ENCODE results near the gene H2BK1. TPM values are rescaled to one million over a fixed set of nuclear protein-coding genes. Genes with fewer than 3 reads are reported as not detected.
A peak's percentile ranks its signal among the peaks of the same experiment; 100 is the strongest.

Gene H2BK1
- total RNA-seq, 1 donor from 2014 or later = not detected

DNA sequence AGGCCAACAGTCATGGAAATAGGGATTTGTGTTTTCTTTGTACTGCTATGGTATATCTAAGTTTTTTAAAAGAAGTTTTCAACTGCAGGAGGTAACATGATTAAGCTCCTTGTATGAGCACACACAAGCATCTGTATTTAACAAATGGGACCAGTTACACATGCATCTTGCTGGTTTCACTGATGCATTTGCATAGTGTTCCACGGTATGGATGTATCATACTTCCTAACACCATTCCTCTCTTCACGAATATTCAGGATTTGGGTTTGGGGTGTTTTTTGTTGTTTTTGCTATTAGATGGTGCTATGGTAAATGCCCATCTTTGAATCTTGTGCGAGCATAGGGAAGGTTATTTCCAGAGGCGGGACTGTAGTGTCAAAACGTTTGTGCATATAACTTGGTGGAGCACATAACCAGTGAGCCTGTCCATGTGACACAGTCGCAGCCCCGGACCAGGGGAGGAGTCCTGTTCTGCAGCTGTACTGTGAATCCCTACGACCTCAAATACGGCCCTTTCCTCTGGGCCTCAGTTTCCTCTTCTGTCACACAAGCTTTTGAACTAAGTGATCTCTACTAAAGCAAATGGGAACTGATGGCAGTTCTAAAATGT, 1.9 kb downstream of the H2BK1 start:
- intact Hi-C loops (cut with DNase I) = loop anchor here (5.0 kb wide), 1 partner anchor 1484 kb away; no protein-coding TSS in a partner anchor
- DNase-seq (ENCODE audit: low spot score) (no peak), ATAC-seq (no peak)

DNA sequence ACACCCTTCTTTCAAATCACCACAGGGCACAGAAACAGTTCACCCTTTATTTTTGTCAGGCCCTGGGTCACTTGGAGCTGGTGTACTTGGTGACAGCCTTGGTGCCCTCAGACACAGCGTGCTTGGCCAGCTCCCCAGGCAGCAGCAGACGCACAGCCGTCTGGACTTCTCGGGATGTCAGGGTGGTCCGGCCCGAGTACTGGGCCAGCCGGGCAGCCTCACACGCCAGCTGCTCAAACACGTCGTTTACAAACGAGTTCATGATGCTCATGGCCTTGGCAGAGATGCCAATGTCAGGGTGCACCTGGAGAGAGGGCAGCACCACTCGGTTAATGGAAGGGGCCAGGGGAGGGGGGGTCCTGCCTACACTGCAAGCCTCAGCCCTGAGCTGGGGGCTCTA, 2.5 kb downstream of the H2BK1 start:
- no peak for ATAC-seq
- no peak for DNase-seq (ENCODE audit: low spot score)
- intact Hi-C loops (cut with DNase I) = loop anchor here (5.0 kb wide), 1 partner anchor 1484 kb away; no protein-coding TSS in a partner anchor

DNA sequence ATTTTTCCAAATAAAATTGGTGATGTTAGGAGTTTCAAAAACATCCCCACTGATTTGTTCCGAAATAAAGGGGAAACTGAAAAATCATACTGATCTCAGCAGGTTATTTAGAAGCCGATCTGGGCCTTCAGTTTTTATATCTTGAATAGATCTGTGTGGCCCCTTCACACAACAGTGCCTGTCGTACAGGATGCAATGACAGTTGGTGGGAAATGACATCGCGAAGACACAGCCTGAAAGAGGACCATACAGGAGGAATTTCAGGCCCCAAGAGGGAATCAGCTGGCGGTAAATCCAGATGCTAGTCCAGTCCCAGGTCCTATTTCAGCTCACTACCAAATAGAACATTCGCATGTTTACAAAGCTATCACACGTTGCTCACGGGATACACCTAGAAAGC, 3.0 kb downstream of the H2BK1 start:
- ATAC-seq (no peak), DNase-seq (ENCODE audit: low spot score) (no peak)
- intact Hi-C loops (cut with DNase I) = loop anchor here (5.0 kb wide), 1 partner anchor 1485 kb away; no protein-coding TSS in a partner anchor

DNA sequence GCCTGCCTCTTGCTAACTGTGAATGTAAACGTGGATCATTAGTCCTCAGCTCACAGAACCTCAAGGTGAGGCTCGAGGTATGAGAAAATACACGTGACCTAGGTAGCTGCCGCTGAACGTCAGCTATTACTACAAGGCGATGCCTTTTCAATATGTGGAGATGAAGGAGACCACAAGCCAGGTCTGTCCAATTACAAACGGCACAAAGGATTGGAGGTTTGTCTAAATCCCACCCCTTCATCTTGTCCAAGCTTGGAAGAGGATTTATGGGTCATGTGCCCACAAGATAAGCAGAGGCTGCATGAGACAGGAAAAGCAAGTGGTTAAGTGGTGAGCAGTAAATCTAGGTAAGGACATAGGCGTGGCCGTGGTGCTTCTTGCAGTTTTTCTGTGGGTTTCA, 3.4 kb downstream of the H2BK1 start:
- intact Hi-C loops (cut with DNase I) = loop anchor here (5.0 kb wide), 1 partner anchor 1485 kb away; no protein-coding TSS in a partner anchor
- DNase-seq (ENCODE audit: low spot score) (no peak), ATAC-seq (no peak)

DNA sequence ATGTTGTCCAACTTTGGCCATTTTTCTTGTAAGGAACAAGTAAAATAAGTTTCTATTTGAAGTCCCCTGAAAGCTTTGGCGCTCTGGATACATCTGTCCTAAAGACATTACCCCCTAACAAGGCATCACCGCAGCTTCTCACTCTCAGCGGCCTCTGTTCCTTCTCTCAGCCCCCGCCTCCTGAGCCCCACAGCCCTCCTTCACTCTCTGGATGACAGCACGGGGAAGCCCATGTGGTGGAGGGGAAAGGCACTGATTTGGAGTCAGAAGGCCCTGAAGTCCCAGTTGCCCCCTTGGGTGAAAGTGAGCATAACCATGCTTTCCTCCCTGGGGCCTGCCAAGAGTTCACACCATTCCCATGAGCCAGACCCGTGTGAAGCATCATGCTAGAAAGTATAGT, 4.6 kb downstream of the H2BK1 start:
- DNase-seq (ENCODE audit: low spot score) = no peak

DNA sequence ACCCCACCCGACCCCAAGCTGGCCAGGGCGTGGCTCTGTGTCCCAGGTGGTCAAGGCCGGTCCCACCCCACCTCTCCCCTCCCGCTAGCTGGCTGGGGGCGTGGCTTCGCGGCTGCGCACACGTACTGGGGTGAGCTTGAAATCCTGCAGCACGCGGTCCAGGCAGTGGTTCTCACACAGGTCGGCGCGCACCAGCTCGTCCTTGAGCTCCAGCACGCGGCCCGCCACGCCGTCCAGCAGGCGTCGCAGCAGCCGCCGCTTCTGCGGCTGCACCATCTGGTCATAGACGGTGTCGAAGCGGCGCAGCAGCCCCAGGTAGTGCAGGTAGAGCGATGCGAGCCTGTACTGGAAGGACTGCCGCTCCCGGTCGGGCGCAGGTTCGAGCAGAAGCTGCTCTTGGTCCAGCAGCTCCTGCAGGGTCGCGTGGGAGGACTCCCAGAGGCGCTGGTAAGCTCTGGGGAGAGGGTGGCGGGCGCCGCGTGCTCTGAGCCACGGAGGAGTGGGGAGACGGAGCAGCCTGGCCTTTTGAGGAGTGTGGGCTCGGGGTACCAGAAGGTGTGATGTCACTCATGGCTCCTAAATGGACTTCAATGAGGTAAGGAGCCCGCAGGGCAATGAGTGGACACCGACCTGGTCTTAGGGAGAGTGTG, 5.8 kb downstream of the H2BK1 start:
- intact Hi-C loops (cut with DNase I) = loop anchor here (5.0 kb wide), 1 partner anchor 1488 kb away; no protein-coding TSS in a partner anchor
- DNase-seq (ENCODE audit: low spot score) (no peak), ATAC-seq (no peak)

More for the DNA sequence above, 4.6 kb downstream of the H2BK1 start:
- intact Hi-C loops (cut with DNase I) = loop anchor here (5.0 kb wide), 1 partner anchor 1487 kb away; no protein-coding TSS in a partner anchor
- ATAC-seq = no peak

DNA sequence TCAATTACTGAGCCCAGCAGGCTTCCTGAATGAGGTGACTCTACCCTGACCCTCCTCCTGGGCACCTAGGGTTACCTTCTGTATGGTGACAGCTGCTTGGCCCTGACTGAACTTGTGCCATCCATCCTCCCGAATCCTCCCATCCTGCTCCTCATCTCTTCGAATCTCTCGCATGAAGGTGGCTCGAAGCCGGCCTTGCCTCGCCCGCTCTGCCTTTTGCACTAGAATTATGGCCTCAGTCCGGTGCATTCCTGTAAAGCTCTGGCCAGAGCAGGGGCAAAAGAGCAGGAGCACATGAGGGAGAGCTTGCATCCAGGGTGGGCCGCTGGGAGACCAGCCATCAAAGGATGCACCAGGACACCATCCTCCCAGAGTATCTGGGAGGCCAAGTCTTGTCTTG, 7.5 kb downstream of the H2BK1 start:
- DNase-seq (ENCODE audit: low spot score) = no peak
- intact Hi-C loops (cut with DNase I) = no loop called here
- no peak for ATAC-seq

DNA sequence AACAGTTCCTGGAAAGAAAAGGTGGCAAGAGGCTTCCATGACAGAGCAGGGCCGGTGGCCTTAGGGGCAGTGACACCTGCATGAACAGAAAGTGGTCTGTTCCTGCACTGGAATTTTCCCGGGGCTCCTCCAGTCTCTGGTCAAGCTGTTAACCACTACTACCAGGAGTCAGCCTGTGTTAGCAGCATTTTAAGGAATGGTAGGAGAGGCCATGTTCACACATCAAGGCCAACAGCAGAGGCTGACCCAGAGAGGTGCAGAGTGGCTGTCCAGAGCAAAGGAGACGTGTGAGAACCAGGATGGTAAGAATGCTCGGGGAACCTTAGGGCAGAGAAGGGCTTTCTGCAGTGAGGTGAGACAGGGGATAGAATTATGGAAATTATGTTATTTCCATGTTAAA, 8.5 kb downstream of the H2BK1 start:
- no peak for ATAC-seq
- intact Hi-C loops (cut with DNase I) = no loop called here

DNA sequence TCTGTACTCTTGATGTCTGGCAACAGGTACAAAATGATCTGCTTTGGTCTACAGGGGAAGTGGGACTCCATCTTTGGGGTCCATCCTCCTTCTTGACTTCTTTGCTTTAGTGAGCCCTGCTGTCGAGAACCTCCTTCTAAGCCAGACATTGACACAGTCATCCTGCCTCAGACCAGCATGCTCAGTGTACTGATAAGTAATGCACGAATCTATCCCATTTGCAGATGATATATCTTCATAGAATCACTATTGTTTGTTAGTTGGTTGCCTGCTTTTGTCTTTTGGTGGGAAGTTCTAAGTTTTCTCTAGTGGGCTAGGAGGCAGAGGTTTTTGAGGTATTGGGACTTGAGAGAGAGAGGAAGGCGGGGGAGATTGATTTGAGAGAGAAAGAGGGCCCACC, 8.9 kb downstream of the H2BK1 start:
- DNase-seq (ENCODE audit: low spot score) (no peak), ATAC-seq (no peak)
- intact Hi-C loops (cut with DNase I) = no loop called here

More for the DNA sequence above, 8.5 kb downstream of the H2BK1 start:
- no peak for DNase-seq (ENCODE audit: low spot score)

DNA sequence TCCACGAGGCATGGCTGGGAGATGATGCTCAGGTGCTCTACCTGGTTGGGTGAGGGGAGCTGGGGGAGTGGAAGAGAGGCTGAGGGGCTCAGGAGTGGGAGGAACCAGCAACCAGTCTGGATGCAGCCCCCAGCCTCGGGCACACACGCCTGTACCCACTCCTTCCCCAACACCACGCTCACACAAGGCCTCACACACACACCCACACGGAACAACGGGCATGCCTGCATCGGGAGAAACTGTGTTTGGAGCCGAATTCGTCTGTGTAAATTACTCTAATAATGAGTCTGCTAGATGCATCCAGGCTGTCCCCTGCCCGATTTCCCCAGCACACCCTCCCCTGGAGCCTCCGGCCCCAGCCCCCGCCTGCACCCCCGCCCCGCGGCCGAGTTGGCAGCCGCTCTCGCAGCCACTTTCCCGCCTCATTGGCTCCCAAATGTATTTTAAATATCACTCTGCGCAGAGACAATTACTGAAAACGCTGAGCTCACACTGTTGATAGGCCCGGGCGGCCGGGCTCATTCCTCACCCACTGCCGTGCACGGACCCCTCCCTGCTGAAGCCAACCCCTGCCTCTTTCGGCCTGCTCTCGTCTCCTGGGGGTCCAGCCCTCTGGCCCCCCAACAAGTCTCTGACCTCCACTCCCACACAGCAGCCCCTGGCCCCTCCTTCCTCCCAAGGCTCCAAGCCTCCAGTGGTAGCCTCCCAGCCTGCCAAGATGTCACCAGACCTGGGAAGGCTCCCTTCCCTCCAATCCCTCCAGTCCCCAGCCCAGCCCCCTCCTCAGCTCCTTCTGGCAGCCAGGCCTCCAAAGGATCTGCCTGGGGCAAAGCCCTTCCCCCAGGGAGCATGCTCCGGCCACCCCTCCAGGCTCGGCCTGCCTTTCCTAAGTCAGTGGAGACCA, 11.1 kb downstream of the H2BK1 start:
- ATAC-seq = peak; percentile 43

DNA sequence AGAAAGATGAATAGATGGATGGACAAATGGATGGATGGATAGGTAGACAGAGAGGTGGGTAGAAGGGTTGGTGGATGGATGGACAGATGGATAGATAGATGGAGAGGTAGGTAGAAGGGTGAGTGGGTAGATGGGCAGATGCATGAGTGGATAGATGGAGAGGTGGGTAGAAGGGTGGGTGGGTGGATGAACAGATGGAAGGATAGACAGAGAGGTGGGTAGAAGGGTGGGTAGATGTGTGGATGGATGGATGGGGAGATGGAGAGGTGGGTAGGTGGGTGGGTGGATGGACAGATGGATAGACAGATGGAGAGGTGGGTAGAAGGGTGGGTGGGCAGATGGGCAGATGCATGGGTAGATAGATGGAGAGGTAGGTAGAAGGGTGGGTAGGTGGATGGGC, 12.4 kb downstream of the H2BK1 start:
- DNase-seq (ENCODE audit: low spot score) (no peak), ATAC-seq (no peak)
- intact Hi-C loops (cut with DNase I) = no loop called here

More for the DNA sequence above, 11.1 kb downstream of the H2BK1 start:
- intact Hi-C loops (cut with DNase I) = no loop called here
- DNase-seq (ENCODE audit: low spot score) = no peak

DNA sequence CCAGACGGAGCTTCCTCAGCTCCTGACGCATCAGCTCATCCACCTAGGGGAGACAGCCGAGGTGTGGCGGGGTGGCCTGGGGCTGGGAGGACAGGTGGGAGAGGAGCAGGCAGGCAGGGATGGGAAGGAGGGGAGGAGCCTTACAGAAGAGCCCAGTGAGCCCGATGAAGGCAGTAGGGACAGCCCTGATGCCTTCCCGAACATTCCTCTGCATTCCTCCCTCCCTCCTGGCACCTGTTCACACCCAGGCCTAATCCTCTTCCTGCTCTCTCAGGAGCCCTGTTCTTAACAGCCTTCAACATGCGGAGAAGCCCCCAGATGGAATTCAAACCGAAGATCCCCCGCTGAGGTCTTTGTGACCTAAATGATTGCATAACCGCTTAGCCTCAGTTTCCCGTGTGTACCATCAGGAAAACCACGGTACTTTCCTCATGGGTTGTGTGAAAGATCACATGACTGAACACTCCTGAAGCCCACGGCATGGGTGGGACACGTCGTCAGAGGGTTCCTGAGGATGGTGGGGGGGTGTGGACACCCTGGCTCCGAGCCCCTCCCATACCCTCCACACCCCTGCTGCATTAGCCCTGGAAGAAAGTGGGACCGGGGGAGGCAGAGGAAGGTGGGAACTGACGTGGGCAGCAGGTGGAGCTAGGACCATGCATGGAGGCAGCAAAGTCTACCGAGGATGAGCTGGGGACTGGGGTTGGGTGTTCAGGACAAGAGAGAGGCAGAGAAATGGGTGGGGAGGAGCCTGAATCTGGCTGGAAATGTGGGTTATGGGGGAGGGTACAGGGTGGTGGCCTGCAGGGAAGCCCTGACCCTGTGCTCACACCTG, 14.5 kb downstream of the H2BK1 start:
- intact Hi-C loops (cut with DNase I) = no loop called here
- ATAC-seq = no peak

DNA sequence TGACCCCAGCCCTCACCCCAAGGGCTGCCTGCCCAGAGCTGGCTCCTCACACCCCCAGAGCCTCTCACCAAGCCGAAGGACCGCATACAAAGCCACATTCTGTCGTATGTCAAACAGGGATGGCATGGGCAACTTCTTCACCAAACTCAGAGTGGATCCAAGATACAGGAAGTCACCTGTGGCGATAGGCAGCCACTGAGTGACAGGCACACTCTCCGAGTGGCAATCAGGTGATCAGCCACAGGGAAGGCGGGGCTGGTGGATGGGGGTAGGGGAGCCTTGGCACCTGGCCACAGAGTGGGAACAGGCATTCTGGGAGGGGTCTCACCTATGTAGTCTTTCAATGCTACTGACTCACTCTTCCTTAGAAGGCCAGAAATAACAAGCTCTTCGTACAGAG, 16.1 kb downstream of the H2BK1 start:
- no peak for ATAC-seq
- no peak for DNase-seq (ENCODE audit: low spot score)
- intact Hi-C loops (cut with DNase I) = no loop called here

More for the DNA sequence above, 14.5 kb downstream of the H2BK1 start:
- DNase-seq (ENCODE audit: low spot score) = no peak

DNA sequence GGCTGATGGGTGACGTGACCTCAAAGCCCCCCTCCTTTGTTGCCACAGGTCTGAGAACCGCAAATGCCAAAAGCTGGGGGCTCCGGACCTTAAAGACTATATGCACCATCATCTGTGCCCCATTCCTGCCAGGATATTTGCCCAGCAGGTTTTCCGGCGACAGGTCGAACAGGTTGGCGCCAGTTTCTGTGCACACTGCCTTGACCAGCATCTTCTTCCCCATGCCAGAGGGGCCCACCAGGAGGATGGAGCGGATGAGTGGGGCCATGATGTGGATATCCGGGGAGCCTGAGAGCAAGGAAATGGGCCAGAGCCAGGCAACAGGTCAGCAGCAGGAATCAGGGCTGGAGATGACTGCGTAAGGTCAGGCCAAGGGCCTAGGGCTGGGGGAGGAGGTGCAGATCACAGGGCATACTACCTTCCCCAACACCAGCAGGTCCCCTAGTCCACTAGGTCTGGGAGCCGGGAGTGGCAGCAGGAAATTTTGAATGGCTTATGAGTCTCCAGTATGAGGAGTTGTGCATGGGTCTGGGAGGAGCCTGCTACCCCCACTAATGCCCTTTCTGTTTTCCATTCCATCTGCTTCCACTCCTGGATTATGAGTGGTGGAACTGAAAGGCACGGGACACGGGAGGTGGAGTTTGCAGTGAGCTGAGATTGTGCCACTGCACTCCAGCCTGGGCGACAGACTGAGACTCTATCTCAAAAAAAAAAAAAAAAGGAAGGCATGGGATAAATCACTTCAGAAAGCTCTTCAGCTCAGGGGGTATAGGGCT, 16.9 kb downstream of the H2BK1 start:
- DNase-seq (ENCODE audit: low spot score) (no peak), ATAC-seq (no peak)
- intact Hi-C loops (cut with DNase I) = no loop called here

DNA sequence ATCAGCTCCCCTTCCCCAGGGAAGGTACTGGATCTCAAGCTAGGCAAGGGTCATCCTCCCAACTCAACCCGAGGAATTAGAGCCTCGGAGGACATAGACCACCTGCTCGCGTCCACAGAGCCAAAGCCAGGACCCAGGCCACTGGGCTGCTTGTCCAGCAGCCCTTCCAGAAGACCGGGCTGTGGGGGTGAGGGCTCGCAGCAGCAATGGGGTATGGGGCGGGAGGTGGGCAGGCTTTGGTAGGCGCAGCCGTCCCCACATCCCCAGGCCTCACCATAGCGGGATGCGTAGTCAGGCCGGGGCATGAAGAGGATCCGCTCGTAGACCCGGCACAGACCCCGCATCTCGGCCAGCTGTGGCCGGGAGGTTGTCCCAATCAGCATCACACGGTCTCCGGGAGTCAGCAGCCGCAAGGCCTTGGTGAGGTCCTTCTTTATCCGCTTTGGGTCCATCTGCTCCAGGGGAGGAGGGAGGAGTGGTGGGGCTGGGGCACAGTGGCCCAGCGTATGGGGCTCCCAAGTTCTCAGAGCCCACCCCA, 18.2 kb downstream of the H2BK1 start:
- ATAC-seq (no peak), DNase-seq (ENCODE audit: low spot score) (no peak)
- intact Hi-C loops (cut with DNase I) = no loop called here

DNA sequence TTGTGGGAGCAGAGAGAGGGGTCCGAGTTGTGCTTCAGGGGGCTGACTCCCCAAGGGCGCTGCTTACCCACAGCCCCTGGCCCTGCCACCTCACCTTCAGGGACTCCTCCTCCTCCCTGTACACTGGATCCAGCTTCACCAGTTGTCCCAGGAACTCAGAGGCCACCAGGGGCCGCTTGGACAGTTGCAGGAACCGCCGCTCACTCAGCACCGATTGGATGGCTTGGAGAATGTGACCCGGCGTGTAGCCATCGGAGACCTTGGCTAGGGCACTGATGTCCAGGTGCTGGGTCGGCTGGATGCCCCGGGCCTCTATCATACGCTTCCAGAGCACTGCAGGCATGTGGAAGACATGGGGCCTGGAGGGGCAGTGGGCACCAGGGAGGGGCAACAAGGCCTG, 18.7 kb downstream of the H2BK1 start:
- ATAC-seq = no peak
- intact Hi-C loops (cut with DNase I) = no loop called here
- no peak for DNase-seq (ENCODE audit: low spot score)

DNA sequence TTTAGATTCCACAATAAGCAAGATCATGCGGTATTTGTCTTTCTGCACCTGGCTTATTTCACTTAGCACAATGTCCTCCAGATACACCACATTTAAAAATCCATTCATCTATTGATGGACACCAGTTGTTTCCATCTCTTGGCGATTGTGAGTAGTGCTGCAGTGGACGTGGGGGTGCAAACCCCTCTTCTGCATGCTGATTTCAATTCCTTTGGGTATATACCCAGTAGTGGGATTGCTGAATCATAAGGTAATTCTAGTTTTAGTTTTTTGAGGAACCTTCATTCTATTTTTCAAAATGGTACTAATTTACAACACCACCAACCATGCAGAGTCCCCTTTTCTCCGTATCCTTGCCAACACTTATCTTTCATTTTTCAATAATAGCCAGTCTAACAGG, 21.2 kb downstream of the H2BK1 start:
- DNase-seq (ENCODE audit: low spot score) (no peak), ATAC-seq (no peak)
- intact Hi-C loops (cut with DNase I) = no loop called here

DNA sequence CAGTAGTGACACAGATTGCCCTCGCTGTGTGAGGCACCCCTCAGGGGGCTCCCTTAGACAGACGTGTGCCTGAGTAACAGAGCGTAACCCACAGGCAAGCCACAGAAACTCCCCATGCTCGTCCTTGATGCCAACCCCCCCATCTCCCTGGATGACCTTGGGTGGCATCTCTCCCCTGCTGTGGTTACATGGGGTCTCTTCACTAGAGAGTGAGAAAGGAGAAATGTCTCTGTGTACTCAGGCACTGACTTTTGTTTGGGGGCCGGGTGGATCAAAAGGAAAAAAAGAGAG, 22.1 kb downstream of the H2BK1 start:
- DNase-seq (ENCODE audit: low spot score) (no peak), ATAC-seq (peak; percentile 9)
- intact Hi-C loops (cut with DNase I) = no loop called here

All from sciatic nerve (tissue), 2 donors.